Nephron (organoid): ENCODE data around the gene GABRG3.

Experiments used
- H3K27ac Mint-ChIP-seq, 3 experiments: 2 replicates each; pipeline ENCODE4 v1.8.0; 2020; ENCODE audit warnings: mixed read lengths in 3 of 3, mild to moderate bottlenecking in 2 of 3, moderate library complexity in 1 of 3
- H3K27me3 Mint-ChIP-seq: 2 replicates; pipeline ENCODE4 v1.8.0; 2021; ENCODE audit warnings: low read depth, mild to moderate bottlenecking, moderate library complexity, mixed read lengths
- H3K36me3 Mint-ChIP-seq: 2 replicates; pipeline ENCODE4 v1.8.0; 2020; ENCODE audit warnings: low read depth, mixed read lengths
- H3K4me1 Mint-ChIP-seq: 2 replicates; pipeline ENCODE4 v1.8.0; 2020; ENCODE audit warnings: mixed read lengths
- H3K4me3 Mint-ChIP-seq, 3 experiments: 2 replicates each; pipeline ENCODE4 v1.8.0; 2020; ENCODE audit warnings: mild to moderate bottlenecking in 3 of 3, mixed read lengths in 3 of 3, moderate library complexity in 2 of 3
- H3K9me3 Mint-ChIP-seq: 2 replicates; pipeline ENCODE4 v1.8.0; 2020; ENCODE audit warnings: mixed read lengths
- CTCF ChIP-seq, 3 experiments: fragments of 200-600 bp; sonication (generic); IDR thresholded peaks; one replicate each; pipeline ENCODE4 v1.5.0; 2021; ENCODE audit warnings: antibody characterized with exemption in 3 of 3; ENCODE audit not compliant: unreplicated experiment in 3 of 3

GABRG3 gene

GRCh38 chr15:27589782-27590181, 618.8 kb downstream of the GABRG3 start:
- Mint-ChIP-seq H3K27ac (peak overlapping the region in 1 of 3 experiments; percentile 0), H3K36me3 (no peaks in the 10 kb centered on the region), H3K27me3 (peaks cover 36% of the 10 kb centered on the region), H3K4me3 (no peak overlapping the region), H3K9me3 (no peaks in the 10 kb centered on the region), H3K4me1 (no peaks in the 10 kb centered on the region)
- no peak for TF ChIP-seq CTCF (IDR thresholded peaks at IDR 0.05; ENCODE audit: unreplicated experiment in 3 of 3)
